ENCODE data around the gene SOX6.

- TF ChIP-seq, protein P1, sequence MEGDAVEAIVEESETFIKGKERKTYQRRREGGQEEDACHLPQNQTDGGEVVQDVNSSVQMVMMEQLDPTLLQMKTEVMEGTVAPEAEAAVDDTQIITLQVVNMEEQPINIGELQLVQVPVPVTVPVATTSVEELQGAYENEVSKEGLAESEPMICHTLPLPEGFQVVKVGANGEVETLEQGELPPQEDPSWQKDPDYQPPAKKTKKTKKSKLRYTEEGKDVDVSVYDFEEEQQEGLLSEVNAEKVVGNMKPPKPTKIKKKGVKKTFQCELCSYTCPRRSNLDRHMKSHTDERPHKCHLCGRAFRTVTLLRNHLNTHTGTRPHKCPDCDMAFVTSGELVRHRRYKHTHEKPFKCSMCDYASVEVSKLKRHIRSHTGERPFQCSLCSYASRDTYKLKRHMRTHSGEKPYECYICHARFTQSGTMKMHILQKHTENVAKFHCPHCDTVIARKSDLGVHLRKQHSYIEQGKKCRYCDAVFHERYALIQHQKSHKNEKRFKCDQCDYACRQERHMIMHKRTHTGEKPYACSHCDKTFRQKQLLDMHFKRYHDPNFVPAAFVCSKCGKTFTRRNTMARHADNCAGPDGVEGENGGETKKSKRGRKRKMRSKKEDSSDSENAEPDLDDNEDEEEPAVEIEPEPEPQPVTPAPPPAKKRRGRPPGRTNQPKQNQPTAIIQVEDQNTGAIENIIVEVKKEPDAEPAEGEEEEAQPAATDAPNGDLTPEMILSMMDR (IDR thresholded peaks at IDR 0.05): no peak
- TF ChIP-seq POLR2A (IDR thresholded peaks at IDR 0.05): no peak
- no peak for TF ChIP-seq POLR2AphosphoS5 (IDR thresholded peaks at IDR 0.05; ENCODE audit: insufficient read depth in 1 of 2, low read depth in 1 of 2)
Measured at GRCh38 chr11:16361108-16361865, 4.9 kb upstream of the SOX6 start.

Measured in vagina (tissue), 2 donors.